Mammary epithelial cell (primary cell): Measurements from ENCODE around the gene MKI67.

Experiments used
- CTCF ChIP-seq, 2 donors: IDR thresholded peaks in 1 of 2; conservative IDR thresholded peaks in 1 of 2; 2 replicates each; pipeline ENCODE4 v1.5.1; 2011 to 2012; ENCODE audit warnings: inconsistent platforms in 2 of 2, low read length in 2 of 2, mild to moderate bottlenecking in 2 of 2, control low read depth in 1 of 2, low read depth in 1 of 2; ENCODE audit not compliant: insufficient read depth in 1 of 2; ENCODE audit errors: extremely low read depth in 1 of 2
- EZH2 ChIP-seq: IDR thresholded peaks from 2 replicates; pipeline ENCODE4 v1.6.1; 2012; ENCODE audit warnings: low read length, inconsistent platforms, borderline replicate concordance

- TF ChIP-seq EZH2: no peak
- TF ChIP-seq CTCF (conservative IDR thresholded peaks at IDR 0.05 in 1 of 2, IDR thresholded peaks at IDR 0.05 in 1 of 2; ENCODE audit: extremely low read depth in 1 of 2, insufficient read depth in 1 of 2, low read depth in 1 of 2, low read length in 2 of 2): no peak
These were observed 41.8 kb upstream of the MKI67 start for GRCh38 chr10:128167926-128168520.
